Measurements from ENCODE around the gene MGARP.
"Not testable (repeated sequence)": the region's sequence is repeated elsewhere in the genome, so short reads cannot be mapped to it uniquely, and the experiment has no call there.

The MGARP gene

DNA sequence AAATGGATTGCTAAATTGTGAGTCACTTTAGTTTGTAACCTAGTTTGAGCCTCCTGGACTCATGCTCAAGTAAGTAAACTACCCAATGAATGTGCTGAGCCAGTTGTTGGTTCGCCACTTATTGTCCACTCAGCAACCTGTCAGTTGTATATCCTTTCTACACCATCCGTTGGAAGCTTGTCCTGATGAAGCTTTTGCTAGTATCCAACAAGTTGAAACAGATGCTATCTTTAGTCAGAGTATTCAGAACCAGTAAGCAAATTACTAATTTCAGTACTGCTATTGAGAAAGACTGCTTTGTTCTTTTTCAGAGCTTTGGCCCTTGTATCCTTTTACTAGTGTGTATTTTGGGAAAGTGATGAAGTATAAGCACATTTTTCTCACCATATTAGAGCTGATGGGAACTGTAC, 17.0 kb upstream of the MGARP start:
- DNase-seq (ENCODE audit: insufficient read length, low spot score) (no peak), FAIRE-seq (no peak)

DNA sequence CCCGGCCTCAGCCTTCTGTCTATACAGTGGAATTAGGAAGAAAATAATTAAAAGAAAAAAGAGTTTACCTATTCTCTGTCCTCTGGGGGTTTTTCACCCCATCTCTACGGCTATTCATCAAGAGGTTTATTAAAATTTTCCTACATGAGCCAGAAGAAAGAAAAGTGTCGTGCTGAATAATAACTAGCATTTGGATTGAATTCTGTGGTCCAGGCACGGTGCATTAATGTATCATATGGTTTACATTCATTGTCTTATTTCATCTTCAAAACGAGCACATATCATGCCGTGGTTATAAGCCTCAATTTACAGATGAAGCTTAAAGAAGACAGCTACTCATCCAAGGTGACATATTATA, 15.9 kb upstream of the MGARP start:
- FAIRE-seq, result peak; percentile 21

DNA sequence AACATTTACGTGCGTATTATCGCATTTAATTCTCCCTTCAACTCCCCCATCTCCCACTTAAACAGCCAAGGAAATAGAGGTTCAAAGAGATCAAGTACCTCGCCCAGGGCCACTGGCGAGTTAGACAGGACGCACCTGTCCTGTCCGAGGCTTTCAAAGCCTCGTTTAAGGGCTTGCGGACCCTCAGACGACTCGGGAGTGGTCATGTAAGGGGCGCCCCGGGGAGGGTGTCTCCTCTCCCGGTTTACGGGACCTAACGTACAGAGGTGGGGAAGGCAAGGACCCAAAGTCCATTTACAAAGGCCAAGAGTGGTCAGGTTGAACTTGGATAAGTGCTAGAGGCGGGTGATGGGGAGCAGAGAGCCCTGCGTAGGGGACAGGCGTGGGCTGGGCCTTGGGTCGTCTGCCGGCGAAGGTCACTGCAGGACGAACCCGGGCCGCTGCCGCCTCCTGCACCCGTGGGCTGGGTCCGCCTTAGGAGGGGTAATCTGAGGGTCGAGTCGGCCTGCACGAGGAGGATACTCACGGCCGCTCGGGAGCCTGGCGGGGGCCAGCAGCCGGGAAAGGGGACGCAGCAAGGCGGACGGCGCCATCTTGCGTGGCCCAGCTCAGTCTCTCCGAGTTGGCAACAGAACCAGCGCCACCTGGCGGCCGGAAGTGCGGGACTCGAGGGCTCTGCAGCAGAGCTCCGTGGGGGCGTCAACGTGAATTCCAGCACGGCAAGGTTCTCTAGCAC, 15.3 kb upstream of the MGARP start:
- peak; percentile 90 for FAIRE-seq
- DNase-seq (ENCODE audit: insufficient read length, low spot score), result peak; percentile 82

More for the DNA sequence above, 15.9 kb upstream of the MGARP start:
- no peak for DNase-seq (ENCODE audit: insufficient read length, low spot score)

DNA sequence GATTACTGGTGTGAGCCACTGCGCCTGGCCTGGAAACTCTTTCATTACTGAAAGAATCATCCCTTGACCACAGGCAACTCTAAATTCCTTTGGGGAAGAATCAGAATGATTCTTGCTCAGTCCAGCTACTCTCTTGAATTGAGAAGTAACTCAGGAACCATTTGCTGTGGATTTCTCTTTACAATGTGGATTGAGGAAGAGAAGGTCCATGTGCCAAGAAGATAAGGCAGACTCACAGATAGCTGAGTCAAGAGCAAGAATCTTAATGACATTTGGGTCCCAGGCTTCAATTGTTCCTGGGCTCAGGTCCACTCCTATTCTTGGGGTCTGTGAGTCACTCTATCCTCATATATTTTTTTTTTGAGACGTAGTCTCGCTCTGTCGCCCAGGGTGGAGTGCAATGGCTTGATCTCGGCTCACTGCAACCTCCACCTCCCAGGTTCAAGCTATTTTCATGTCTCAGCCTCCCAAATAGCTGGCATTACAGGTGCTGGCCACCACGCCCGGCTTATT, 6.2 kb upstream of the MGARP start:
- no peak for FAIRE-seq
- no peak for DNase-seq (ENCODE audit: insufficient read length, low spot score)

DNA sequence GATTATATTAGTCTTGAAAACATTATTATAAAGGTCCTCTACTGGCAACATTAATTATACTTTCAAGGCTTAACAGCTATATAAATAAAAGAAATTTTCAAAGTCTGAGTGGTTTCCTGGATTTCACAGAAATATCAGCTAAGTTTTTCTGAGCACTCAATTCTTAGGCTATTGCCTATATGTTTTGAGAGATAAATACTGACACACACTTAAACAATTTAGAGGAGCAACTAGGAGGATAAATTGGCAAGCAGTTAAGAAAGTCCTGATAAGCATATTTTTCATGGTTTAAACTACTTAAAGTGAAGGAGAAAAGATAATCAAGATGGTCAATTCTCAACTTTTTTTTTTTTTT, 2.7 kb upstream of the MGARP start:
- DNase-seq (ENCODE audit: insufficient read length, low spot score) (no peak), FAIRE-seq (no peak)

DNA sequence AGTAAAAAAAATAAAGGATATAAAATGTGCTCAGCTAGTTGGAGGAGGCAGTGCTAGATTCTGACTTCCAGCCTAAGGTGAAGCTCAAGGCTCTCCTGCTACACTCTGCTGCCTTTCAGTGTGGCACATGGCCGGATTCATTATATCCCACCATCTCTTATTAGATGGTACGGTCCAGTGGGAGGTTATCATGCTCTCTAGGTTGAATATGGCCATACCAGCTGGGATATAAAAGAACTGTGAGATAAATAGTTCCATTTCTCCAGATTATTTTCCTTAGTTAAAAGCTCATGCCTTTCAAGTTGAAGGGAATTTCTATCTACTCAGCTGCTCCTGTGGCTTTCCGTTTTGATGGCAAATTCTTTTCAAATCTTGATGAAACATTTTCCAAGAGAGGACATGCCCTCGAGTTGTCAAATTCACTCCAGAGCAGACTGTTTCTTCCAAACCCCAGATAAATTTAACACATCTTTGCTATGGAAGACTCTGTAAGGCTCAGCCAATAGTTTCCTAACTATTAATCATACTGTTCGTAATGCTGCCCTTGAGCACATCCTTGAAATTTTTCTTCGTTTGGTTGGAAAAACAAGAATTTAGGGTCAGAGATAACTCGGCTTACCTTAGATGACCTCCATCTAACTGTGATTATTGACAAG, 2.2 kb upstream of the MGARP start:
- DNase-seq (ENCODE audit: insufficient read length, low spot score) (no peak), FAIRE-seq (no peak)

DNA sequence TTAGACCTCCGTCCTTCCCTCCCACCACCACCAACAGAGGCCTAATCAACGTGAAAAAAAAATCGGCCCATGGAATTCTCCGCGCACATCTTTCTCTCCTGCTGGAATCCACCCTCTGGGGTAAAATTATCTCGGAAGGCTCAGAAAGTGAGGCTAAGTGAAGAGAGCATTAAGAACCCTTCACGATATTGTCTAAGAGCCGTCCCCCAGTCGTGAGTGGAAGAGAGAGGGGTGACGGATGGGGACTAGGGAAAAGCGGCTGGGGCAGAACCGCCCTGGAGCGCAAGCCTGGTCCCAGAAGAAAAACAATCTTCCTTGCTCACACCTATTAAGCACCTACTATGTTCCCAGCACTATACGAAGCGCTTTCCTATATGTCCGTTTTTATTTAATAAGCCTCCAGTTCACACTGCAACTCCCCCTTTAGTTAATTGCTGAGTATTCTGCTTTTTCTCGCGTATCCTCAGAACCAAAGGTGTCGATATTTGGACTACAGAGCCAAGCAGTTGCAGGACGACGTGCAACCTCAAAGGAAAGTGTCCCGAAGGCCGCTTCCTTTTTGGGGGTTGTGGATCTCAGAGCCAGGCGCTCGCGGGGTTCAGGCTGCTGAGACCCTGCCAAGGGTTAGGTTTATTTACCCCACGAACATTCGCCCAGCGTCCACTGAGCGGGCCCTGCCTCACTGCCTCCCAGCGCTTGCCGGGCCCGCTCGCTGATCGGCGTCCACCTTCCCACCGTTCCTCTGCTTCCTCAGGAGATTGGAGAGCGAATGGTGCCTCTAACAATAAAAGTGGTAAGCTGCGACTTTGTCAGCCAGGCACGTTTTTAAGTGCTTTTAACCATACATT, 889 bp downstream of the MGARP start:
- DNase-seq (ENCODE audit: insufficient read length, low spot score) (no peak), FAIRE-seq (no peak)

DNA sequence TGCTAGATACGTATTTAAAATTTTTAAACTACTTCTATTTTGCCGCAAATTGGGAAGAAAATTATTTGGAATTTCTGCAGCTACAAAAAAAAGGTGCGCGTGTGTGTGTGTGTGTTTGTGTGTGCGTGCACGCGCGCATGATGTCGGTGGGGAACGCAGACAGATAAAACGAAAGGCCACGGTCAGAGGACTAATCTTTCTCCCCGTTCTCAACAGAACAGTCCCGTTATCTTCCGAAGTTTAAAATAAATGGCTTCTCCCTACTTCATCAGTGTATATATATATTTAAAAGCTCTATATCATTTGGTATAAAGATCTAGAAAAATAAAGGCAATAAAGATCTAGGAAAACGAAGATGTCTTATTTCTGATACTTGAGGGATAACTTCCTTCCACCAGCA, 1.5 kb downstream of the MGARP start:
- FAIRE-seq (no peak), DNase-seq (ENCODE audit: insufficient read length, low spot score) (no peak)

DNA sequence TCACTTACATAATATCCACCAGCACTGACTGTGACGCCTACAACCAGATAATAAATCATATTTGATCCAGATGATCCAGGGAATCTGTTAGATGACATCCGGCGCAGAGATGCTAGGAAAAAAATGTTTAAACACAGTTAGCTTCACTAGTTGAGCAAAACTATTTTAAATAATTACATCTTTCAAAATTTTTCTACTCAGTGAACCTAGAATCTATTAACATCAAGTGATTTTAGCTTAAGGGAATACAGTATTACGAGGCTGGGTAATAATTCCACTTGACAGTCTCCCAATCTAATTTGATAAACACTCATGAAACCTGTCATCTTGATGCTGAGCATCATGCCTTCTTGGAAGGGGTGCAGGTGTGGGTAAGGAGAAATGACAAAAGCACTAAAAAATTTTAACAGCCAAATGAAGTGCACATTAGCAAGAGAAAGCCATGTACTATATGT, 4.7 kb downstream of the MGARP start:
- DNase-seq (ENCODE audit: insufficient read length, low spot score), result no peak
- FAIRE-seq, result no peak

DNA sequence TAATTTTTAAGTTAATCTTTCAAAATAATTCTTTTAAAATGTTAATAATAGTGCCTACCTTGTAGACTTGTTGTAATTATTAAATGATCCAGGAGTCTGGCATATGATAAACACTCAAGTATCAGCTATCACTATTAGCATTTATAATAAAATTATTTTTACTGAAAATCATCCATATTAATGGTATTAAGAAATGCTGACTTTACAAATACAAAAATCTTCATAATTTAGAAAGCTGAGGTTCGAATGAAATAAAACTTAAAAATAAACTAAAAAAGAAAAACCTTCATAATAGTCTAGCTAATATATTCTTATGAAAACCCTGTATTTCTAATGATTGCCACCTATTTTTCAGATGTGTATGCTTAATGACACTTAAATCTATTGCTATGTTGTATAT, 5.2 kb downstream of the MGARP start:
- no peak for FAIRE-seq
- DNase-seq (ENCODE audit: insufficient read length, low spot score), result no peak

DNA sequence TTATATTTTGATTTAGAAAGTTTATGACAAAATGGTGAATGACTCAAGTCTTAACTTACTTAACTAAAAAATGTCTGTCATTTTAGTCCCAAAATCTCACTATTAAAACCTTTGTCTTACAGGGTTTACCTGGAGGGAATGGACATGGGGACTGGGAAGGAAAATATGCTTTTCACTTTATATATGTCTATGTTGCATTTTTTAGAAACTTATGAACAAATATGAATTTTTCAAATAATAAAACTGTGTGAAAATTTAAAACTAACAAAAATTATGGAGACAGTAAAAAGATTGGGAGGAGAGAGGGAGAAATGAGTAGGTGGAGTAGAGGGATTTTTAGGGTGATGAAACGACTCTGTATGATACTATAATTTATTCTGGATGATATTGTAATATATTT, 6.2 kb downstream of the MGARP start:
- FAIRE-seq (no peak), DNase-seq (ENCODE audit: insufficient read length, low spot score) (no peak)

DNA sequence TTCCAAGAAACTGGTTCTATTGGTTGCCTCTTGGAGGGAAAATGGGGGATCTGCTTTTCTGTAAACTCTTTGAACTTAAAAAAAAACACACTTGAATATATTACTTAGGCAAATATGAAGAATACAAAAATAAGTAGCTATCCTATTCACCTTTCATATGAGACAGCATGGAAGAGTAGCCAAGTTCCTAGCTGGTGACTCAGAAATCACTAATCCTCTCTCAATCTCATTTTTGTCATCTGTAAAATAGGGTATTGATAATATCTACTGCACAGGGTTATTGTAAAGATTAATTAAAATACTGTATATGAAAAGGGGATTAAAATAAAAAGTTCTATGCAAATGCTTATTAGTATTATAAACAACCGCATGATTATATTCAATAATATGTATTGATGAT, 12.7 kb downstream of the MGARP start:
- no peak for FAIRE-seq
- DNase-seq (ENCODE audit: insufficient read length, low spot score), result no peak

DNA sequence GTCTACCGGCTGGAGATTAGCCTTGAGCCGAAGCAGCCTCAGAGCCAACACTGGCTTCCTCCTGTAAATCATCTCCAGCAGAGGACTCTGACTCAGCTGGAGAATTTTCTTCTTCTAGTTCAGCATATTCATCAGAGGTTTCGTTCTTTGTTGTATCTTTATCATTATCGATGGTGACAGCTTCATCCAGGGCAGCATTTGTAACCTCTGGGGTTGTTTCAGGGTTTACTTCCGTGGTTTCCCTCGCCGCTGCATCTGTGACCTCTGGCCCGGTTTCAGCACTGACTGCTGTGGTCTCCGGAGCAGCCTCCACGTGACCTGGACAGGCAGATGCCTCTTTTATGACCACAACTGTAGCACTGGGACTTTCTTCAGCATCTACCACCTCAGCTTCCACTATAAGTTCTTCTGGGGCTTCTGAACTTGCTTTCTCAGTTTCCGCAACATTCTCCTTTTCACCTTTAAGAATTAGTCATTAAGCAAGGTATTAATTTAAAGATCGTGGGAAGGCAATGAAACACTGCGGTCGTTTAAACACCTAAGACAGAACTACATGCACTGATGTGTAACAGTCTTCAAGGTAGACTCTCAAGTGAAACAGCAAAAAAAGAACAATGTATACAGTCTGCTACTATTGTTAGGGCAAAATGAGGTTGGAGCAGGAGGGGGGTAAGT, 13.3 kb downstream of the MGARP start:
- peak; percentile 99 for FAIRE-seq

DNA sequence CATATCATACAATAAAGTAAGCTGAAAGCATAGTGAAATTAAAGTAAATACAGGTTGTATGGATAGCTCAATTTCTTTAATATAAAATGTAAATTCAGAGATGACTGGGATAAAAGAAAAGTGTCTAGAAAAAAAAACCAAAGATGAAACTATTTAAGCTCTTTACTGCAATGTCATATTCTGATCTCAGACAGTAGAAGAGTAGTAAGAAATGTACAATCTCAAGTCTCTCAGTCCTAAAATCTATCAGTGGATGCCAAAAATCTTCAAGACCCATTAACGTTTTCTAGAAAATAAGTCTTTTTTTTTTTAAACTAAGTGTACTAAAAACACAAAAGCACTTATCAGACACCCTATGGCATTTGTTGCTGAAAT, 13.8 kb downstream of the MGARP start:
- DNase-seq (ENCODE audit: insufficient read length, low spot score) (no peak), FAIRE-seq (no peak)

More for the DNA sequence above, 13.3 kb downstream of the MGARP start:
- peak; percentile 80 for DNase-seq (ENCODE audit: insufficient read length, low spot score)

DNA sequence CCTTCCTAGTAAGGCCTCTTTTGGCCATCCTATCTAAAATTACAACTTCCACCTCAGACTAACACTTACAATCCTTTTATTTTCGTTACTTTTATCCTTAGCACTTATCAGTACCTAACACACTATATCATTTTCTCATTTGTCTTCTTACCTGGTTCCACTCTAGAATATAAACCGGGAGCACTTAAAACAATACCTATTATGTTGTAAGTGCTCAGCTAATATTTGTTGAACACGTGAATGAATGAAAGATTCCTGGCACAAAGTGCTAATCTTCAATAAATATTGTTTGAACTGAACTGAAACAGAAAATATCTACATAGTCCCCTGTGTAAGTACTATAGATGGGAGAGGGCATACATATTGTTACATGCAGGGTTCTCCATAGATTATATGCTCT, 14.4 kb downstream of the MGARP start:
- FAIRE-seq, result no peak
- no peak for DNase-seq (ENCODE audit: insufficient read length, low spot score)

DNA sequence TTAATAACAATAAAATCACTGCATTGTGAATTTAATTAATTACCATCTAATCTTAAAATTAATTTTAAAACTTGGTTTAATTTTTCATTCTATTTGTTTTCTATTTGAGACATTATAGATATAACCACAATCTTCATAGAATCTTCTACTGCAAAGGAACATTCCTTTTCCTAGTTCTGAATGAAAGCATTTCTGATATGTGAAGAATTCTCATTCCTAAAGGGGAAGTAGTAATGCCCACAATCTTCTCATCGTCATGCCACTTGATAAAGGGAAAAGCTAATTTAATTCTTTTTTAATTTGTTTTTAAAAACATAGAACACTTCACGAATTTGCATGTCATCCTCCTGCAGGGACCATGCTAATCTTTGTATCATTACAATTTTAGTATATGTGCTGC, 23.7 kb downstream of the MGARP start:
- DNase-seq (ENCODE audit: insufficient read length, low spot score) (no peak), FAIRE-seq (no peak)

DNA sequence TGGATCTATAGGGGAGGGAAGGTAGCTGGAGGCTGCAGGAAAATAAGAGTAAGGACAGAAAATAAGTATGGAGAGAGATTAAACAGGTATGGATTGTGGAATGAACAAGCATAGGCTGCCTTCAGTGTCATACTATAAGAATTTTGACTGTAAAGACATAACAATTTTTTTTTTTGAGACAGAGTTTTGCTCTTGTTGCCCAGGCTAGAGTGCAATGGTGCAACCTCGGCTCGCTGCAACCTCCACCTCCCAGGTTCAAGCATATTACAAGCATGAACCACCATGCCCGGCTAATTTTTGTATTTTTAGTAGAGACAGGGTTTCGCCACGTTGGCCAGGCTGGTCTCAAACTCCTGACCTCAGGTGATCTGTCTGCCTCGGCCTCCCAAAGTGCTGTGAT, 24.4 kb downstream of the MGARP start:
- not testable (repeated sequence) for DNase-seq (ENCODE audit: insufficient read length, low spot score); FAIRE-seq

DNA sequence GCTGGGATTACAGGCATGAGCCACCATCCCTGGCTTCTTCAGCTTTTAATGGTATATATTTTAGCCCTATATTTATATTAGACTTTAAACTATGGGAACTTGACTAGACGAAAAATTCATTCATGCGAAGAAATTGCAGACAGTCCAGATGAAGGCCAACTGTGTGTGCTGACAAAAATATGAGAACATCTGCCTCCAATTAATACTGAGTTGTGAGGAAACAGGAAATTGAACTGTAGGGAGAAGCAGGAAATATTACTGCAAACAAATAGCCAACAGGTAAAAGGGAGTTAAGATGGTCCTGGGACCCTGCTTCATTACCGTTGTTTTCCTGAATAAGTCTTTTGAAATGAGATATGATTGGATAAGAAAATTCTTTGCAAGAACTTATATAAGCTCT, 26.3 kb downstream of the MGARP start:
- no peak for FAIRE-seq
- no peak for DNase-seq (ENCODE audit: insufficient read length, low spot score)

DNA sequence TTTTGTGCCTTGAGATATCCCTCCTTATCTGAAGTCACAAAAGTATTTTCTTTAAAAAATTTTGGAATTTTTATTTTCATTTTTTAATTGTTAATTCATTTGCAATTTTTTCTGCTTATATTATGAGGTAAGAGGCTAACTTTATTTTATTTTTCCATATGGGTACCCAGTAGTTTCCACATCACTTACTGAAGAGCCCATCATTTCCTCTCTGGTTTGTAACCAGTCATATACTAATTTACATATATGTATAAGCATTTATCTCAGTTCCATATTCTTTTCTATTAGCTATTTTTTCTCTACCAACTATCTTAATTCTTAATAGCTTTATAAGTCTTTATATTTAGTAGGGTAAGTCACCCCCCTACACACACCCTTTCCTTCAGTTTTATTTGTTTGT, 27.0 kb downstream of the MGARP start:
- FAIRE-seq (no peak), DNase-seq (ENCODE audit: insufficient read length, low spot score) (no peak)

DNA sequence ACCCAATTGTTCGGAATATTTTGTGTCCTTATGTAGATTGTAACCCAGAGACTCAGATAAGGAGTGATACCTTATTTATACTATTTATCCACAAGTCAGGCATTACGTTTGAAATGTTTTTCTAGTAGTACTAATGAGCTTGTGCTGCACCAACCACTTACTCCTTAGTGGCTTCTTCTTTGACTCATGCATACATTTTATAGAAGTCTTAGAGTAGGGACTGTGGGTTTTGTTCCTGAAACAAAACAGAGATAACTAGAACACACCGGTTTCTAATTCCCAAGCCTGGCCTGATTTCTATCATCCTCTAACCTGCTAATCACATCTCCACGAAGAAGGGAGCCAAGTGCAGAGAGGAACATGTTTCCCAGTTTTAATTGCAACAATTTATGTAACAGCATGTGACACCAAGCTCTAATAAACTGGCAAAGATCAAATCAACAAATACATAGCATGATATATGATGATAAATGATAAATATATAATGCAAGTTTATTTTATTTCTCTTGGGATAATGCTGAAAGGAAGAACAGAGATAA, 32.3 kb downstream of the MGARP start:
- no peak for FAIRE-seq
- DNase-seq (ENCODE audit: insufficient read length, low spot score), result no peak

DNA sequence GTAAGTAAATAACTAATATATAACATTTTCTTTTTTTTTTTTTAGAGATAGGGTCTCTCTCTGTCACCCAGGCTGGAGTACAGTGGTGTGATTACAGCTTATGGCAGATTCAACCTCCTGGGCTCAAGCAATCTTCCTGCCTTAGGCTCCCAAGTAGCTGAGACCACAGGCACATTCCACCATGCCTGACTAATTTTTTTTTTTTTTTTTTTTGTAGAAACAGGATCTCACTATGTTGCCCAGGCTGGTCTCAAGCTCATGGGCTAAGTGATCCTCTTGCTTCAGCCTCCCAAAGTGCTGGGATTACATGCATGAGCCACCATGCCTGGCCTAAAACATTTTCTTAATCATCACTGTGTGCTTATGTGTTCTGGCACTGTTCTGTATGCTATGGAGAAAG, 32.8 kb downstream of the MGARP start:
- DNase-seq (ENCODE audit: insufficient read length, low spot score), result no peak
- FAIRE-seq, result no peak
